Thyroid gland (tissue), 4 donors: ENCODE measurements around the gene CD1D. TPM values are rescaled to one million over a fixed set of nuclear protein-coding genes. Genes with fewer than 3 reads are reported as not detected.
"Not testable (repeated sequence)": the region's sequence is repeated elsewhere in the genome, so short reads cannot be mapped to it uniquely, and the experiment has no call there.

Experiments used
- DNase-seq, 2 donors: peaks; one replicate each; pipeline ENCODE4 v3.0.0-alpha.2; 2019
- H3K27ac ChIP-seq, 3 donors: fragments of 200-600 bp; sonication (generic); 1 replicate in 2 of 3; 2 replicates in 1 of 3; pipeline ENCODE4 v1.5.1; 2016 to 2019; ENCODE audit warnings: mild to moderate bottlenecking in 1 of 3, moderate library complexity in 1 of 3
- H3K27me3 ChIP-seq: fragments of 200-600 bp; sonication (generic); one replicate; pipeline ENCODE4 v1.5.1; 2019
- H3K36me3 ChIP-seq, 2 donors: fragments of 200-600 bp; sonication (generic); one replicate each; pipeline ENCODE4 v1.5.1; 2016 to 2019
- H3K4me1 ChIP-seq, 2 donors: fragments of 200-600 bp; sonication (generic); one replicate each; pipeline ENCODE4 v1.5.1; 2017 to 2019
- H3K4me3 ChIP-seq, 3 donors: fragments of 200-600 bp; sonication (generic); replicated peaks in 1 of 3; 1 replicate in 2 of 3; 2 replicates in 1 of 3; pipeline ENCODE4 v1.5.1; 2016; ENCODE audit warnings: mild to moderate bottlenecking in 1 of 3
- H3K9me3 ChIP-seq: fragments of 200-600 bp; sonication (generic); one replicate; pipeline ENCODE4 v1.5.1; 2017
- POLR2A ChIP-seq, 2 donors: fragments of 450-650 bp; IDR thresholded peaks; one replicate each; pipeline ENCODE4 v1.6.1; 2017; ENCODE audit warnings: antibody characterized with exemption in 2 of 2, mild to moderate bottlenecking in 2 of 2, moderate library complexity in 1 of 2
- WGBS, 2 donors: methylation state at CpG; one replicate each; pipeline ENCODE4 v1.1.5; 2017; 5-methylcytosine and 5-hydroxymethylcytosine counted together
- intact Hi-C: fragments of 100-400 bp; cut with DNase I; formaldehyde crosslinking; loops from one replicate; pipeline ENCODE4 v1.15.1; 2023
- total RNA-seq, 4 donors: library from RNA; depleted of rRNA; stranded (reverse); fragments of >200 nt; gene quantifications; one replicate each; pipeline ENCODE4 v1.2.3, GENCODE V29; 2016
- TF ChIP-seq, protein P1 (sequence below), 6 experiments: fragments of 200-600 bp in 3 of 6; fragments of 450-650 bp in 3 of 6; sonication (generic) in 3 of 6; IDR thresholded peaks; one replicate each; pipeline ENCODE4 v1.5.1; 2016 to 2019; ENCODE audit warnings: antibody characterized with exemption in 6 of 6, mild to moderate bottlenecking in 2 of 6, inconsistent platforms in 1 of 6, moderate library complexity in 1 of 6

The CD1D gene
- total RNA-seq, 4 donors from 2014 or later, result 0.45 to 2.8 (median 1.7) TPM

DNA sequence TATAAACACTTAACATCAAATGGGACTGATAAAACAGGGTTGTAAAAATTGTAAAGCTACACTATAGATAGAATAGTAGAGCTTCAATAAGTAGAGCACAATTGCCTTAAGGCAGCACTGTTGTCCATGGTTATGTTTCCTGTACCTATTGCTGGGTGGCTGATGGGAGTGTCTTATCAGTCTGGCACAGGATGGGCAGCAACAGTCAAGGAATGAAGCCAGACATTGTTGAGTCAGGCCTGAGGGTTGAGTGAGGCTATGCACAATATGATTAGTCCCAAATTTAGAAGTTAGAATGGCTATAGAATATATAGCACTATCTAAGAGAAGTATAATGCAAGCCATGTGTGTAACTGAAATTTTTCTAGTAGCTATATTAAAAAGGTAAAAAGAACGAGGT is 25.0 kb upstream of the CD1D start:
- Histone ChIP-seq H3K9me3 (no peaks in the 10 kb centered on the region), H3K4me3 (no peak overlapping the region), H3K4me1 (no peaks in the 10 kb centered on the region), H3K36me3 (no peaks in the 10 kb centered on the region), H3K27ac (no peak overlapping the region), H3K27me3 (no peaks in the 10 kb centered on the region)
- WGBS, 2 donors, result 76 to 92% methylated on average over 1 of the region's 1 CpG
- DNase-seq, result no peak
- intact Hi-C loops, result no loop called here
- TF ChIP-seq, protein P1, sequence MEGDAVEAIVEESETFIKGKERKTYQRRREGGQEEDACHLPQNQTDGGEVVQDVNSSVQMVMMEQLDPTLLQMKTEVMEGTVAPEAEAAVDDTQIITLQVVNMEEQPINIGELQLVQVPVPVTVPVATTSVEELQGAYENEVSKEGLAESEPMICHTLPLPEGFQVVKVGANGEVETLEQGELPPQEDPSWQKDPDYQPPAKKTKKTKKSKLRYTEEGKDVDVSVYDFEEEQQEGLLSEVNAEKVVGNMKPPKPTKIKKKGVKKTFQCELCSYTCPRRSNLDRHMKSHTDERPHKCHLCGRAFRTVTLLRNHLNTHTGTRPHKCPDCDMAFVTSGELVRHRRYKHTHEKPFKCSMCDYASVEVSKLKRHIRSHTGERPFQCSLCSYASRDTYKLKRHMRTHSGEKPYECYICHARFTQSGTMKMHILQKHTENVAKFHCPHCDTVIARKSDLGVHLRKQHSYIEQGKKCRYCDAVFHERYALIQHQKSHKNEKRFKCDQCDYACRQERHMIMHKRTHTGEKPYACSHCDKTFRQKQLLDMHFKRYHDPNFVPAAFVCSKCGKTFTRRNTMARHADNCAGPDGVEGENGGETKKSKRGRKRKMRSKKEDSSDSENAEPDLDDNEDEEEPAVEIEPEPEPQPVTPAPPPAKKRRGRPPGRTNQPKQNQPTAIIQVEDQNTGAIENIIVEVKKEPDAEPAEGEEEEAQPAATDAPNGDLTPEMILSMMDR (IDR thresholded peaks at IDR 0.05), result no peak
- TF ChIP-seq POLR2A (IDR thresholded peaks at IDR 0.05), result no peak

- Histone ChIP-seq H3K27me3 (no peaks in the 10 kb centered on the region), H3K4me1 (no peaks in the 10 kb centered on the region), H3K36me3 (no peaks in the 10 kb centered on the region), H3K9me3 (no peaks in the 10 kb centered on the region), H3K27ac (no peak overlapping the region), H3K4me3 (no peak overlapping the region)
- no peak for DNase-seq
- no peak for TF ChIP-seq POLR2A (IDR thresholded peaks at IDR 0.05)
- TF ChIP-seq, protein P1 (IDR thresholded peaks at IDR 0.05), result no peak
- intact Hi-C loops, result no loop called here
Measured at GRCh38 chr1:158159597-158159996, 21.1 kb upstream of the CD1D start.

DNA sequence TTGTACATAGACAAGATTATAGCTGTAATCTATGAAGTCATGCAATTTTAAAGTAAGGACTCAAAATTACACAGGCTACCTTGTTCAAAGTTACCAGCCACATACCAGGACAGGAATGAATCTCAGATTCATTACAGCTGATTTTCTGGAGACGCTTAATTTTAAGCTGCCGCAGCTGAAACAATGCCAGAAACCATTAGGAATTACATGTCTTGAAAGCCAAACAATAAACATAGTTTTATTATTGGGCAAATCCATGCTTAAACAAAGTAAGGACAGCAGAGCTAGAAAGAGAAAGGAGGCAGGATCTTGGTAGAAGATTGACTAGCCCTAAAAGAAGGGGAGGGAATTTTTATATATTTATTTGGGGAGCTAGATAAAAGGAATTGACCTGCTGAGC is 19.2 kb upstream of the CD1D start:
- DNase-seq, result no peak
- H3K27ac ChIP-seq, result no peak overlapping the region
- H3K36me3 ChIP-seq, result no peaks in the 10 kb centered on the region
- no peak for TF ChIP-seq POLR2A (IDR thresholded peaks at IDR 0.05)
- TF ChIP-seq, protein P1 (IDR thresholded peaks at IDR 0.05), result no peak
- H3K27me3 ChIP-seq, result no peaks in the 10 kb centered on the region
- H3K4me1 ChIP-seq, result no peaks in the 10 kb centered on the region
- intact Hi-C loops, result no loop called here
- 78 to 83% methylated on average over 2 of the region's 2 CpGs for WGBS, 2 donors
- H3K4me3 ChIP-seq, result no peak overlapping the region
- no peaks in the 10 kb centered on the region for H3K9me3 ChIP-seq

DNA sequence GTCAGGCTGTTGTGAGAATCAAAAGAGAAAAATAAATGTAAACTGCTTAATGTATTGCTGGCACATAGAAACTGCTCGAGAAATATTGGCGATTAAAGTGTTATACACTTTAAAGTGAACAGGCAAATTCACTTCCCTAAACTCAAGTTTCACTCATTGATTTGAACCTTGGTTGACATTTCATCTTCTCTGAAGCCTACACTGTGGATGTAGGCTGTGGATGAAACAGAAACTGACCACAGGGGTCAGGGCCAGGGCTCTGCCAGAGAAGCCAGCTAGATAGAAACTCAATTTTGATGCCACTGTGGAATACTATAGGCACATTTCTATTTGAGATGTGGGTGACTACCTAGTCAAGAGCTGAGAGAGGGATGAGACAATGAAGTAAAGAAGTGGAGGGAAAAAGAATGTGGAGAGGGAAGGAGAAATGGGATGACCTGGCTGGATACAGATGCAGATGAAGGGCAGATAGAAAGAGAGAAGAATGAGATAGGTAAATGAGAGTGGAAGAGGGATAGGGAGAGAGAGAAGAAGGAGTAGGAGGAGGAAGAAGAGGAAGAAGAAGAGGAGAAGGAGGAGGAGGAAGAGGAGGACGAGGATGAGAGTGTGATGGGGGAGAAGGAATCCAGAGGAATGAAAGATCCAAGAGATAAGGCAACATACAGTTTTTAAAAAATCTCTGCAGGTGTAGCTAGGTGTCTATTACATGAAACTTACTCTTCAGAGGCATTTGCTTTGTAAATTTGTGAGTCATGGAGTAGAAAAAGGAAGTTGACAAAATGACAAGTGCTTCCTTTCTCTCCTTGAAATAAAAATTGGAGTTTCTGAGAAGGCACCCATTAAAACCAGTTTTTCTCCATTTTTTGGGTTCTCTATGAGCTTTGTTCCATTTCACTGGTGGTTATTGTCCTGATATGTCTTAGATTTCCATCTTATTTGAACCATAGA is 17.4 kb upstream of the CD1D start:
- no peaks in the 10 kb centered on the region for H3K36me3 ChIP-seq

DNA sequence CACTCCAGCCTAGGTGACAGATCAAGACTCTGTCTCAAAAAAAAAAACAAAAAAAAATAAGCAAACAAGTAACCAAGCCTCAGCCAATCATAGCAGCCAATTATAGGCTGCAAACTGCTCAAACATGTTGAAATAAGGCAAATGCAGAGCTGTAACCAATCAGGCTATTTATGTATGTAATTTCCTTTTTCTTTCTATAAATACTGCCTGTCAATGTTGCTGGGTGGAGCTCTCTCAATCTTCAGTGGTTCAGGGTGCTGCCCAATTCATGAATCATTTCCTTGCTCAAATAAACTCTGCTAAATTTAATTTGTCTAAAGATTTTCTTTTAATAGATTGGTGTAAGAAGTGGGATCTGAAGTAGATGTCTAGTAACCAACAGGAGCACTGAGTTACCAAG is 11.6 kb upstream of the CD1D start:
- no peak for DNase-seq
- intact Hi-C loops, result no loop called here
- H3K36me3 ChIP-seq, result no peaks in the 10 kb centered on the region
- TF ChIP-seq POLR2A (IDR thresholded peaks at IDR 0.05), result no peak
- TF ChIP-seq, protein P1 (IDR thresholded peaks at IDR 0.05), result no peak
- no peaks in the 10 kb centered on the region for H3K9me3 ChIP-seq
- H3K27me3 ChIP-seq, result no peaks in the 10 kb centered on the region
- H3K4me1 ChIP-seq, result no peaks in the 10 kb centered on the region
- no peak overlapping the region for H3K4me3 ChIP-seq
- H3K27ac ChIP-seq, result no peak overlapping the region

More for the DNA sequence above, 17.4 kb upstream of the CD1D start:
- no peaks in the 10 kb centered on the region for H3K9me3 ChIP-seq
- H3K27me3 ChIP-seq, result no peaks in the 10 kb centered on the region
- TF ChIP-seq POLR2A (IDR thresholded peaks at IDR 0.05), result no peak
- TF ChIP-seq, protein P1 (IDR thresholded peaks at IDR 0.05), result no peak
- H3K27ac ChIP-seq, result no peak overlapping the region
- no peaks in the 10 kb centered on the region for H3K4me1 ChIP-seq
- no peak for DNase-seq
- WGBS, 2 donors, result 62 to 70% methylated on average over 3 of the region's 3 CpGs
- H3K4me3 ChIP-seq, result no peak overlapping the region
- intact Hi-C loops, result no loop called here

DNA sequence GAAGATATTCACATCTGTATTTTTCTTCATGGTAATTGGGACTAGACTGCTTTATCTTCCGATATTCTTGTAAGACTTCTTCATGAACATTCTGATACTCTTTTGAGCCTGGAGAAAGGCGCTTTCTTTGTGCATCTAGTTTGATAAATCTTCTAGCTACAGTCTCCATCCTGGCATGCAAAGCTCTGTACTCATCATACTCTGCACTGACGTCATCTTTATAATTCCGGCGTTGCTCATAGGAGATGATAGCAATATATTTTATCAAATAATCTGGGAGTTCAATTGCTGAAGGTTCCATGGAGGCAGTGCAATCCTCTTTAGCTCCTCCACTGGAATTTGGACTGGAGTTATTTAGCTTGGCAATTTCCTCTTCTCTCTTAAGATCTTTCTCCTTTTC is 4.8 kb upstream of the CD1D start:
- WGBS, 2 donors, result 92 to 95% methylated on average over 5 of the region's 5 CpGs
- H3K27ac ChIP-seq, H3K4me3 ChIP-seq, H3K27me3 ChIP-seq, H3K9me3 ChIP-seq, intact Hi-C loops, H3K36me3 ChIP-seq, DNase-seq, H3K4me1 ChIP-seq: not testable (repeated sequence)
